B cell (primary cell): Measurements from ENCODE around the gene LRRTM1. TPM values are rescaled to one million over a fixed set of nuclear protein-coding genes. Genes with fewer than 3 reads are reported as not detected.

Experiments used
- ATAC-seq: fragments of 200-7000 bp; cut with Tn5 transposase; one replicate; pipeline ENCODE4 v1.10.0; 2021; ENCODE audit warnings: low read depth, mild to moderate bottlenecking, moderate number of reproducible peaks, moderate library complexity
- CTCF ChIA-PET: fragments of 350-600 bp; sonication (Branson Sonifier 250); formaldehyde crosslinking; loops from one replicate; lab custom pipeline; 2021; ENCODE audit warnings: antibody characterized with exemption, inconsistent platforms; lab: Charles Lee
- POLR2A ChIA-PET: fragments of 350-600 bp; sonication (Branson Sonifier 250); formaldehyde crosslinking; loops from one replicate; lab custom pipeline; 2021; ENCODE audit warnings: antibody characterized with exemption; lab: Charles Lee
- DNase-seq: peaks from one replicate; pipeline ENCODE4 v3.0.0; 2013
- H2AFZ ChIP-seq: 2 replicates; pipeline ENCODE4 v1.6.1; 2012; ENCODE audit warnings: mild to moderate bottlenecking, low read depth, low read length; ENCODE audit not compliant: insufficient read depth, poor library complexity, severe bottlenecking
- H3K27ac ChIP-seq, 2 donors: 1 replicate in 1 of 2; 2 replicates in 1 of 2; pipeline ENCODE4 v1.5.1; 2012 to 2013; ENCODE audit warnings: low read length in 2 of 2, mild to moderate bottlenecking in 2 of 2, moderate library complexity in 1 of 2
- H3K27me3 ChIP-seq, 4 experiments: fragments of 200-600 bp in 1 of 4; sonication (generic) in 1 of 4; replicated peaks in 1 of 4; 1 replicate in 2 of 4; 2 replicates in 2 of 4; pipeline versions ENCODE4 v1.6.1 to v1.7.0; 2013 to 2016; ENCODE audit warnings: low read length in 3 of 4, mild to moderate bottlenecking in 2 of 4, mixed read lengths in 1 of 4, moderate library complexity in 1 of 4; ENCODE audit not compliant: insufficient read depth in 4 of 4, control insufficient read depth in 3 of 4; ENCODE audit errors: control extremely low read depth in 1 of 4
- H3K36me3 ChIP-seq, 2 experiments: replicated peaks in 1 of 2; 1 replicate in 1 of 2; 2 replicates in 1 of 2; pipeline versions ENCODE4 v1.6.1 to v1.7.1; 2013; ENCODE audit warnings: low read length in 1 of 2; ENCODE audit not compliant: insufficient read depth in 2 of 2, control insufficient read depth in 1 of 2; ENCODE audit errors: control extremely low read depth in 1 of 2, extremely low read depth in 1 of 2
- H3K4me1 ChIP-seq, 2 donors: fragments of 200-600 bp in 1 of 2; sonication (generic) in 1 of 2; 1 replicate in 1 of 2; 2 replicates in 1 of 2; pipeline versions ENCODE4 v1.5.1 to v1.6.1; 2013 to 2017; ENCODE audit warnings: low read length in 2 of 2; ENCODE audit not compliant: control insufficient read depth in 2 of 2, insufficient read depth in 2 of 2
- H3K4me2 ChIP-seq: replicated peaks from 2 replicates; pipeline ENCODE3; 2012; ENCODE audit warnings: mild to moderate bottlenecking, low read depth, low read length; ENCODE audit not compliant: poor library complexity, severe bottlenecking
- H3K4me3 ChIP-seq, 5 experiments: fragments of 200-600 bp in 1 of 5; sonication (generic) in 1 of 5; 1 replicate in 3 of 5; 2 replicates in 2 of 5; pipeline versions ENCODE4 v1.5.1 to v1.7.0; 2011 to 2016; ENCODE audit warnings: low read length in 4 of 5, mild to moderate bottlenecking in 4 of 5, low read depth in 2 of 5, control low read depth in 1 of 5, moderate library complexity in 1 of 5; ENCODE audit not compliant: insufficient read depth in 1 of 5; ENCODE audit errors: control extremely low read depth in 1 of 5, extremely low read depth in 1 of 5
- H3K79me2 ChIP-seq: fragments of 200-600 bp; sonication (generic); one replicate; pipeline ENCODE4 v1.6.0; 2016; ENCODE audit warnings: low read length; ENCODE audit not compliant: control insufficient read depth, insufficient read depth
- H3K9ac ChIP-seq: fragments of 200-600 bp; sonication (generic); 2 replicates; pipeline ENCODE4 v1.6.1; 2017; ENCODE audit warnings: mild to moderate bottlenecking, low read length, moderate library complexity
- H3K9me3 ChIP-seq, 3 donors: one replicate each; pipeline versions ENCODE4 v1.6.1 to v1.7.1; 2013; ENCODE audit warnings: low read length in 2 of 3; ENCODE audit not compliant: control insufficient read depth in 2 of 3, insufficient read depth in 1 of 3; ENCODE audit errors: control extremely low read depth in 1 of 3
- H4K20me1 ChIP-seq: 2 replicates; pipeline ENCODE4 v1.6.0; 2012; ENCODE audit warnings: mild to moderate bottlenecking, low read length; ENCODE audit not compliant: insufficient read depth, control insufficient read depth, poor library complexity, severe bottlenecking
- H3K27ac Mint-ChIP-seq: one replicate; pipeline ENCODE4 v1.8.0; 2021; ENCODE audit warnings: mixed read lengths
- H3K27me3 Mint-ChIP-seq: one replicate; pipeline ENCODE4 v1.8.0; 2021; ENCODE audit warnings: mixed read lengths
- H3K4me1 Mint-ChIP-seq: one replicate; pipeline ENCODE4 v1.8.0; 2021; ENCODE audit warnings: mixed read lengths
- H3K4me3 Mint-ChIP-seq: one replicate; pipeline ENCODE4 v1.8.0; 2021; ENCODE audit warnings: mixed read lengths
- H3K9me3 Mint-ChIP-seq: one replicate; pipeline ENCODE4 v1.8.0; 2022; ENCODE audit warnings: mixed read lengths; ENCODE audit not compliant: insufficient read depth
- CTCF ChIP-seq: fragments of 200-600 bp; IDR thresholded peaks from one replicate; pipeline ENCODE4 v1.8.0; 2022; ENCODE audit warnings: antibody characterized with exemption, mild to moderate bottlenecking
- EZH2 ChIP-seq: IDR thresholded peaks from 2 replicates; pipeline ENCODE4 v1.6.1; 2012; ENCODE audit warnings: borderline replicate concordance, low read depth, mild to moderate bottlenecking, moderate library complexity, low read length; ENCODE audit not compliant: insufficient read depth, poor library complexity, severe bottlenecking
- WGBS: methylation state at CpG from one replicate; pipeline ENCODE4 v1.1.5; 2013; ENCODE audit warnings: missing lambda C conversion rate; ENCODE audit not compliant: insufficient coverage; 5-methylcytosine and 5-hydroxymethylcytosine counted together
- intact Hi-C: fragments of 100-400 bp; cut with micrococcal nuclease; formaldehyde crosslinking; loops from one replicate; pipeline ENCODE4 v1.10.0; 2022
- polyA plus RNA-seq: library from polyadenylated mRNA; depleted of rRNA; stranded (reverse); fragments of >200 nt; gene quantifications from 2 replicates; pipeline ENCODE4 v1.2.3, GENCODE V29; 2012
- total RNA-seq, 2 donors: library from RNA; stranded (reverse); fragments of 120-200 nt in 1 of 2; gene quantifications; 1 replicate in 1 of 2; 2 replicates in 1 of 2; pipeline versions ENCODE4 v1.2.3 to v1.2.4, GENCODE V29; 2013 to 2022

LRRTM1 gene
- total and polyA plus RNA-seq, 2 donors (not counting 1 experiment from before 2014, with no cell fraction given) = not detected

DNA sequence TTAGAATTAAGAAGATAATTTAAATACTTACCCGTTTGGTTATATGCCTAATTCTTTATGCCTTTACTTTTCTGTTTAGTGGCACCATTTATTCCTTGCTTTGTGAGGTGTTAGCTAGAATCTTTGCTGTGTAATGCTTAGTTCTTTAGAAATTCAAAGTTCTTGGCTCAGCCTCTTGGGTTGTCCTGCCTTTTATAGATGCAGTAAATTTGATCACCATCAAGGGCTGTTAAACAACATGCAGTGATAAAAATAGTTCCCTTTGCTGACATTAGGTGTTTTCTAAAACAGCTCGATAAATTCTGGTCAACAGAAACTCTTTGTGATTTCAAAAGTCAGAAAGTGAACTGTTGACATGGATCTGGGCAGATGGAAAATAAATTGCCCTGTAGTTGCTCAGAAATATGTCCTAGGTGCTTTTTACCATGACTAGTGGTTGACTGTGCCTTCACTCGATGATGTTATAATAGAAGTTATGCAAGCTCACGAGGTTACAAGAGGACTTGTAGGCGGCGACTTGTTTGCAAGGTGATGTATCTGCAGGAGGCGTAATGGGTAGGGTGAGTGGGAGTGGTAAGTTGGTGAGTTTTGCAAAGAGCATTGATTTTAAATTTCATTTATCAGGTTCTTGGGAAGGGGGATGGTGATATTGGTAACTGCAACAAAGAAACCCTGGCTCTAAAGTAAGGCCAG is 52.1 kb downstream of the LRRTM1 start:
- ChIA-PET CTCF (no interaction called here), POLR2A (no interaction called here)
- no peak overlapping the region for H3K9ac ChIP-seq
- H3K79me2 ChIP-seq = no peaks in the 10 kb centered on the region
- intact Hi-C loops = no loop called here
- H3K27ac Mint-ChIP-seq = no peak overlapping the region
- TF ChIP-seq EZH2 (no peak), CTCF (no peak)
- no peaks in the 10 kb centered on the region for H3K27me3 Mint-ChIP-seq
- no peak overlapping the region for H3K4me2 ChIP-seq
- DNase-seq = no peak
- H2AFZ ChIP-seq = no peak overlapping the region
- no peaks in the 10 kb centered on the region for H3K36me3 ChIP-seq
- H3K4me1 ChIP-seq = no peaks in the 10 kb centered on the region
- WGBS = 96% methylated on average over 6 of the region's 7 CpGs
- H3K4me3 Mint-ChIP-seq = no peak overlapping the region
- H4K20me1 ChIP-seq = no peaks in the 10 kb centered on the region
- ATAC-seq = no peak
- no peaks in the 10 kb centered on the region for H3K4me1 Mint-ChIP-seq
- H3K27ac ChIP-seq = no peak overlapping the region
- H3K27me3 ChIP-seq = no peaks in the 10 kb centered on the region
- no peaks in the 10 kb centered on the region for H3K9me3 ChIP-seq
- H3K9me3 Mint-ChIP-seq = no peaks in the 10 kb centered on the region
- H3K4me3 ChIP-seq = no peak overlapping the region
